ENCODE data around the gene TNS3. TPM values are rescaled to one million over a fixed set of nuclear protein-coding genes. Genes with fewer than 3 reads are reported as not detected.

The TNS3 gene
- total RNA-seq, 1 donor from 2014 or later = 4.6 TPM

DNA sequence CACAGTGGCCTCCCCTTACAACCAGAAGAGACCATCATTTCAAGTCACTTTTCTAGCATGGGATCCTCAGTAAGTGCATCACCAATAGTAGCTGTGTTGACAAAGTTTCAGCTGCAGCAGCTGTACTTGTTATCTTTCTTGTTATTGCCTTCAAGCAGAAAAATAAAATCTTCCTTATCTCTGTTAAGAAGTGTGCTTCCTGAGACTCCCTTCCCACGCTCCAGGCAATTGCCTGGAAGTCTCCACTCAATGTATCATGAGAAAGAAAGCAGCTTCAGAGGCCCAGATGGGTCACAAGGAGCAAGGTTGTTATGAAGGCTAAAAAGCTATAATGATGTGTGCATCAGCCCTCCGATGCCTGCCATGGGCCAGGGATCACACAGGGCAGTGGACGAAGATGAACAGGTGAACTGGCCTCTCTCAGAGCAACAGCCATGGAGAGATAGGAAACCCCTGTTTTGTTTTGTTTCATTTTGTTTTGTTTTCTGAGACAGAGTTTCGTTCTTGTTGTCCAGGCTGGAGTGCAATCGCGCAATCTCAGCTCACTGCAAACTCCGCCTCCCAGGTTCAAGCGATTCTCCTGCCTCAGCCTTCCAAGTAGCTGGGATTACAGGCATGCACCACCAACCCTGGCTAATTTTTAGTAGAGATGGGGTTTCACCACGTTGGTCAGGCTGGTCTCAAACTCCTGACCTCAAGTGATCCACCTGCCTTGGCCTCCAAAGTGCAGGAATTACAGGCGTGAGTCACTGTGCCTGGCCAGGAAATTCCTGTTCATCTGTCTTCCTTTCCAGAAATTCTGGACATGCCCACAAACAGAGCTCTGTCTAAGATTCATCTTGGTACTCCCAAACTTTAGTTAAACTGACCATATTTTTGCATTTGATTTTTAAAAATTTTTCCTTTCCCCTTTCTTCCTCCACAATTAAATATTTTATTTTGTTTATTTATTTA lies 340.5 kb downstream of the TNS3 start:
- ATAC-seq = no peak

DNA sequence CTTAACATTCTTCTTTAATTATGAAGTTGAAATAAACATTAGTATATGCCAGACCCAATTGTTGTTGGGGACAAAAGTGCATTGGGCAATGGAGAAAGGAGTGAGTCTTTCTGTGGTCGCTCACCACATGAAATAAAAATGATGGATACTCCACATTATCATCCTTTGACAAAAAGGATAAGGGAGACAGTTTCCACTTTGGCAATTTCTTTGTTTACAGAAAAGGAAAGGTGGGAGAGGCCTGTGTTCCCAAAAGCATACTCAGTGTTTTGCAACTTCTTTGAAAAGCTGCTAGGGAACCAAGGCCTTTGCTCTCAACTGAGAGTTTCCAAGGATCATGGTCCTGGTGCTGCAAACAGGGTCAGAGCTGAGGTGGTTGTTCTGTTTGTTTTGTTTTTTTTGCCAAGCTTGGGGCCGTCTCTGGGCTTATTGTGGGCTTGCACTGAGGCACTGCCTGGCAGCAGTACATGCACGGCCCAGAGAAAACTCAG lies 341.9 kb downstream of the TNS3 start:
- ATAC-seq = no peak

DNA sequence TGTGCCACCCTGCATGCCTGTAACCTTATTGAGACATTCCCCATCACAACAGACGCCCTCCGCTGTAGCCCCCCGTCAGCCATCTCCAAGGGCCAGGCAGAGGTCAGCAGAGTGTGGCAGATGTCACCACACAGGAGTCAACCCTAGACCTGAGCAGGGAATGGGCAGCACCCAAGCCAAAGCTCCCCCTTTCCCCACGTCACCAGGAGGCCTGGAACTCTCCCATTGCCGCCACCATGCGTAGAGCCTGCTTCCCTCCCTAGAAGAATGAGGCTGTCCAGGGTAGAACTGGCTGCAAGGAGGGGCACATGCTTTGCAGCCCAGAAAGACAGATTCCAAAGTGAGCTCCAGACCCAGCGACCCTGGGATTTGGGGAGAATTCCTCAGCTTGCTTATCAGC lies 342.9 kb downstream of the TNS3 start:
- ATAC-seq = no peak

DNA sequence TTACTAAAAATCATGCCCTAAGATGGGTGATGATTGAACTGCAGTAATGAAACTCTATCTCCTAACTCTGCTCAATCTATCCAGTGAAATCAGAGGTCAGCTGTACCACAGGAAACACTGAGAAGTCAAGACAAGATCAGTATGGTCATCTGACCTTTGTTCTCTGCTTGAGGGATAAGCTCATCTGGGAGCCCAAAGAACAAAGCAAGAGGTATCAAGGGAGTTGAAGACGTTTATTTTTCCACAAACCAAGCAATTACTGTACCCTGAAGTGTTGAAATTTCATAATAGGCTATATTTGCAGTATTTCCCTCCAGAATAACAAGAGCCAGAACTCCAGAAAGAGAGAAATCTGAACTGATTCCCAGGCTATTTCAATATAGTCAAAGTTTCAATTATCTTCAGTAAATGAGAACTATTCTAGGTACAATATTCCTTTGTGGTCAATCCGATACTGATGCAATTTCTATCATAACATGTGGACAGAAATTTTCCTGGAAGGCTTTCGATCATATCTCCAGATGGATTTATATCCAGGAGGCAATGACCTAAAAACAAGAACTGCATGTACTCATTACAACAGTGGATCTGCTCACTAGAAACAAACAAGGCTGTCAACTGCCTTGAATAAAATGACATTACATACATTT lies 345.3 kb downstream of the TNS3 start:
- no peak for ATAC-seq

DNA sequence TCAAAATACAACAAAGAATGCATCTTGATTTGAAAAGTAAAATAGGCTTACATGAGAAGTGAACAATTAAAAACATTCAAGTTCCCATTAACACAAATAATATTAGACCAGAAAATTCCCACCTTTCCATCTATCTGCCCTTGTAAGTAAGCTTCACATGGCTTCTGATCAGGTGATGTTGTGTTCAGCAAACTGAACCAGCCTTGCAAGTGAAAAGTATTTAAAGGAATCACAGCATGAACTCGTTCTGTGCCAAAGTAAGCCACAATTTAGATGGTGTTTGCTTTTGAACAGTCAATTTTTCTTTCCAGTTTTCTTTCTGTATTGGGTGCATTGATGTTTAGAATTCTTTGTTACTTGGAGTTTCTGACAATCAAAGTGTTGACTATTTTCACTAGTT lies 347.9 kb downstream of the TNS3 start:
- ATAC-seq = no peak

DNA sequence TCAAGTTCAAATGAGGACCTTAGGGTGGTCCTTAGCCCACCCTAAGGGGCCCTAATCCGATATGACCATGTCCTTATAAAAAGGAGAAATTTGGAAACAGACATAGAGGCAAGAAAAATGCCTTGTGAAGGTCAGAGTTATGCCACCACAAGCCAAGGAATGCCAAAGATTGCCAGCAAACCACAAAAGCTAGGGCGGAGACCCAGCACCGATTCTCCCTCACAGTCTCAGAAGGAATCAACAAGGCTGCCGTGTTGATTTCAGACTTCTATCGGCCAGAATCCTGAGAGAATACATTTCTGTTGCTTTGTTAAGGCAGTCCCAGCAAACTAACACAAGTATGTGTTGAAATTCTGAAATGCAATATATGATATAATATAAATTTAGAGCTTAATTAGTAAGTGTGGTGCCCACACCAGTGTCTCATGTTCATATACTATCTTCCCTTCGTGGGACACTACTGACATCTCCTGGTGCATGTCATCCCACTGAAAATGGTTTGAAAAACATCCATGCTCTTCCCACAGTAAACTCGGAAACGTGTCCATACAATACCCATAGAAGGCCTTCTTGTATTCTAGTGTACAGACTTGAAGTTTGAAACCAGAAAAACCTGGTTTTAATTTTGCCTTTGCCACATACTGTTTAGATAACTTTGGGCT lies 349.0 kb downstream of the TNS3 start:
- no peak for ATAC-seq

DNA sequence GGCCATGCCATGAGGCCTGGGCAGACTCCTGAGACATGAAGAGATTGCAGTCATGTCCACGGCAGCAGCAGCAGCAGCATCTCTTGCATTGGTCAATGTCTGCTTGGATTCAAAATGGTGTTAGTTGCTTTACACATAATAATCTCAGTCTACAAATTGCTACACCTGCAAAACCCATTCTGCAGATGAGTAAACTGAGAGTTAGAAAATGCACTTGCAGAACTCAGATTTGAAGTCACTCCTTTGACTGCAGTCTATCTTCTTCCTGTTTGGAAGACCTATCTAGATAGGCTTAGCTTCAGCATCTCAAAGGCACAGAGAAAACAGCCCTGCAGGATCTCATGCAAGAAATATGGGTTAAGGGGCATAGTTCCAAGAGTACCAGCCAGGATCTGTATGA lies 350.3 kb downstream of the TNS3 start:
- ATAC-seq = no peak

DNA sequence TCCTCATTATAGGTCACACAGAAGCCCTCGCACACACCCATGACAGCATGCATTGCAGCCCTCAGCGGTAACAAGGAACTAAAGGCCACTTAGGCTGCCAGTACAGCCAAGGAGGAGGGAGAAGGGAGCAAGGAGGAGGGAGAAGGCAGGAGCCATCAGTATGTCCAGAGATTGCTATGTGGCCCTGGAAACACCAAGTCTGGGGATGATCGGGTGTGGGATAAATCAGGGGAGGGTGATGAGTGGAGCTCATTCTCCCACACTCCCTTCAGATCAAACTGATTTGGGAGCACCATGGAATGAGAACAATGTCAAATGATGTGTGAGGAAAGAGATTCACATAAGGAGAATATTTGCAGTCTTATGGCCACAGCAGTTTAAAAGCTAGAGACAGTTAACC lies 350.9 kb downstream of the TNS3 start:
- no peak for ATAC-seq

DNA sequence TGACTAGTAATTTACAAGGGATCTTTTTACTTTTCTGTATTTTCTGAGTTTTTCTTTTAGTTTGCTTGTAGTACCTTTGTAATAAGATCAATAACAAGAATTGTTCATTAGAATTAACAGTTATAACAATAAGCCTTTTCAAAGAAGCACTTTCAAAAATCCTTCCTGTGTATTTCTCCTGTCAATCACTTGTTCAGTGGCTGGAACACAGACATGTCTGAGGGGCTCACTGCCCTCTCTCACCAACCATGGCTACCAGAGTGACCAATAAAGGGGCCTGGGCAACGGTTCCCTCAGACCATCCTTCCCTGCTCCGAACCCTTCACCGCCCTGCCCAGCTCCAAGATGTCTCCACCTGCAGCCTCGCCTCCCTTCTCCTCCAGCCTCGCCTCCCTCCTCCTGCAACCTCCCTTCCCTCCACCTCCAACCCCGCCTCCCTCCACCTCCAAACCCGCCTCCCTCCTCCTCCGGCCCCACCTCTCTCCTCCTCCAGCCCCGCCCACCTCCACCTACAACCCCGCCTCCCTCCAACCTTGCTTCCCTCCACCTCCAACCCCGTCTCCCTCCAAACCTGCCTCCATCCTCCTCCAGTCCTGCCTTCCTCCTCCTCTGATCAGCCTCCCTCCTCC lies 353.4 kb downstream of the TNS3 start:
- no peak for ATAC-seq

DNA sequence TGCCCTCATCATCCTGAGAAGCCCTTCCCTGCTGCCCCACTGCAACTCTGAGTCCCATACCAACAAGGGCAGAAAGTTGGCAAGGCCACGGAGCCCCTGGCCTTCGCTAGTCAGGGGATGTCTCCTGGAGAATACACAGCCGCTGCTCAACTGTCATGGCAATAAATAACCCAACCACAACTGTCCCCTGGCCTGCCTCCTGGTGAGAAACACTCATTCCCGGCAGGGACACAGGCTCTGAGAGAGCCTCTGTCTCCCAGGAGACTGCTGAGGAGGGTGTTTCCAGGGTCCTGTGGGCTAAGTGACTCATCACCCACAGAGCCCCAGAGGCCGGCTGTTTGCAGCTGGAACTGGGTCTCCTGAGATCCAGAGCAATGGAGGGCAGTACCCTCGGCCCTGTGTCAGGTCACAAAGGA lies 354.1 kb downstream of the TNS3 start:
- ATAC-seq = no peak

DNA sequence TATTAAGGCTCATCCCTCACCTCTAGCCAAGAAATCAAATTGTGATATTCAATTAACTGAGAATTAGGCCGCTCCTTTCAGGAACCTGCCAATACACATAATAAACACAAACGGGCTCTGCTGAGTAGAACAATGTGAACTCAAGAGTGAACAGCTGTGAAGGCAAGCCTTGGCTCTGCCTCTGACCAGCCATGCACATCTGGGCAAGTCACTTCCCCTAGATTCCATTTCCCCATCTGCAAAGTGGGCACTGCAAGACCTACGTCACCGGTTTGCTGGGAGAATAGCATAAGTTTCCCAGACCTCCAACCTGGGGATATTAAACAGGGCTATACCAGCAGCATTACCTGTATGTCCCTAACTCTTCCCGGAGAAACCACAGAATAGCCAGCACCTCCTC lies 355.2 kb downstream of the TNS3 start:
- ATAC-seq = no peak

DNA sequence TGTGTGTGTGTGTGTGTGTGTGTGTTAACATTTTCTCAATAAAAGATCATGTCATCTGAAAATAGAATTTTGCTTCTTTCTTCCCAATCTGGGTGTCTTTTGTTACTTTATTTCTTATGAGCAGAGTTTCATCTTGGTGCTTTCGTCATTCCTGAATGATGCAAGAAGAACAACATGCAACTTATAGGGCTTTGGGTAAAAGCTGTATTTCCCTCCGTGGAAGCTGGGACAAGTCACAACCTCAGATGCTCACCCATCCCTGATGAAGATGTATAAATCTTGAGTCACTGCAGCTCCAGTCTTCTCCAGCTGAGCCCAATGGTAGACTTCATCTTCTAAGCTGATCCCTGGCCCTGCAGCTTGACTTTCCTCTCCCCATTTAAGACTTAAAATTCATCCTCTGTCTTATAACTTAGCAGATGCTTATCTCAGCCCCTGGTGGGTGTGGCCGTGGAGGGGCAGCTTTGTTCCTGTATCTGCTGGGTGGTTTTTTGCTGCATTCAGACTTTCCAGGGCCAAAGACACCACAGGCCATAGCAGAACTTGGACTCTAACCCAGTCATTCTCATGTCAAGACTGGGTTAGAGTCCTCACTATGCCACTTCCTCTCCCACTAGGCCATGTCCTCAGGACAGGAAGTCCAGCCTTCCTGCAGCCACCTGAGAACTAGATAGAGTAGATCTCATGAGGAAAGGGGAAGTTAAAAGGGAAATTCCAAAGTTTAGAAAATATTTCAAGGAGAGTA lies 356.4 kb downstream of the TNS3 start:
- no peak for ATAC-seq

Measured in esophagus mucosa (tissue), 1 donor.